IMR-90 (cell line): ENCODE results near the gene ATP12A. TPM values are rescaled to one million over a fixed set of nuclear protein-coding genes. Genes with fewer than 3 reads are reported as not detected.

Source experiments
- ATAC-seq: fragments of 200-7000 bp; cut with Tn5 transposase; 2 replicates; pipeline ENCODE4 v1.9.1; 2020; ENCODE audit warnings: low read depth, mild to moderate bottlenecking, moderate library complexity
- BruUV-seq: library from RNA; stranded (reverse); fragments of 400-500 nt; replicated peaks from 2 replicates; lab custom pipeline; 2021; lab: Mats Ljungman, UMichigan
- CTCF ChIA-PET: fragments of 300-600 bp; formaldehyde crosslinking; extraction: SDS; loops from one replicate; lab custom pipeline; 2021; ENCODE audit warnings: antibody characterized with exemption; lab: Yijun Ruan, JAX
- POLR2A ChIA-PET: fragments of 300-600 bp; sonication (Branson Sonifier 250); formaldehyde crosslinking; loops from one replicate; lab custom pipeline; 2022; ENCODE audit warnings: antibody characterized with exemption; ENCODE audit not compliant: unreplicated experiment; lab: Charles Lee
- DNase-seq: peaks from one replicate; pipeline ENCODE4 v3.0.0; 2013
- H2AFZ ChIP-seq: replicated peaks from 2 replicates; pipeline ENCODE3; 2013; ENCODE audit warnings: low read length, mild to moderate bottlenecking; ENCODE audit not compliant: poor library complexity
- H2AK5ac ChIP-seq: 2 replicates; pipeline ENCODE4 v1.6.1; 2013; ENCODE audit warnings: low read depth, low read length, inconsistent platforms
- H2AK9ac ChIP-seq: replicated peaks from 2 replicates; pipeline ENCODE3; 2013; ENCODE audit warnings: mild to moderate bottlenecking, low read depth, low read length, moderate library complexity; ENCODE audit not compliant: poor library complexity
- H2BK120ac ChIP-seq: 2 replicates; pipeline ENCODE4 v1.6.1; 2013; ENCODE audit warnings: low read depth, low read length, inconsistent platforms
- H2BK15ac ChIP-seq: 3 replicates; pipeline ENCODE4 v1.6.1; 2013; ENCODE audit warnings: low read depth, low read length, inconsistent platforms
- H2BK20ac ChIP-seq: 2 replicates; pipeline ENCODE4 v1.6.1; 2013; ENCODE audit warnings: low read depth, mild to moderate bottlenecking, inconsistent platforms, low read length, moderate library complexity
- H2BK5ac ChIP-seq: 2 replicates; pipeline ENCODE4 v1.6.1; 2013; ENCODE audit warnings: mild to moderate bottlenecking, low read depth, low read length, inconsistent platforms; ENCODE audit not compliant: poor library complexity, severe bottlenecking
- H3K14ac ChIP-seq: replicated peaks from 2 replicates; pipeline ENCODE4 v1.6.1; 2013; ENCODE audit warnings: low read depth, low read length, inconsistent platforms
- H3K18ac ChIP-seq: 2 replicates; pipeline ENCODE4 v1.6.1; 2013; ENCODE audit warnings: low read depth, low read length, control low read depth
- H3K23ac ChIP-seq: 2 replicates; pipeline ENCODE4 v1.6.1; 2013; ENCODE audit warnings: low read depth, low read length, inconsistent platforms
- H3K27ac ChIP-seq: 2 replicates; pipeline ENCODE4 v1.5.1; 2013; ENCODE audit warnings: mild to moderate bottlenecking, control low read depth, low read length; ENCODE audit not compliant: insufficient read depth
- H3K27me3 ChIP-seq: 2 replicates; pipeline ENCODE4 v1.6.1; 2013; ENCODE audit warnings: low read length; ENCODE audit not compliant: control insufficient read depth, insufficient read depth
- H3K36me3 ChIP-seq: 2 replicates; pipeline ENCODE4 v1.6.1; 2013; ENCODE audit warnings: low read length, mixed read lengths; ENCODE audit not compliant: control insufficient read depth, insufficient read depth
- H3K4ac ChIP-seq: 2 replicates; pipeline ENCODE4 v1.6.1; 2013; ENCODE audit warnings: low read depth, low read length, inconsistent platforms
- H3K4me1 ChIP-seq: 2 replicates; pipeline ENCODE4 v1.6.1; 2013; ENCODE audit warnings: low read length, mixed read lengths; ENCODE audit not compliant: control insufficient read depth, insufficient read depth
- H3K4me2 ChIP-seq: 2 replicates; pipeline ENCODE4 v1.6.1; 2013; ENCODE audit warnings: low read depth, mild to moderate bottlenecking, control low read depth, low read length, moderate library complexity
- H3K4me3 ChIP-seq: 2 replicates; pipeline ENCODE4 v1.5.1; 2013; ENCODE audit warnings: low read depth, mild to moderate bottlenecking, control low read depth, low read length, moderate library complexity; ENCODE audit not compliant: insufficient read depth
- H3K56ac ChIP-seq: 2 replicates; pipeline ENCODE4 v1.6.1; 2013; ENCODE audit warnings: low read length, inconsistent platforms; ENCODE audit not compliant: insufficient read depth; ENCODE audit errors: extremely low read depth
- H3K79me1 ChIP-seq, 2 experiments: 2 replicates each; pipeline ENCODE4 v1.6.1; 2013; ENCODE audit warnings: low read length in 2 of 2, inconsistent platforms in 1 of 2, low read depth in 1 of 2
- H3K9ac ChIP-seq: 2 replicates; pipeline ENCODE4 v1.6.1; 2013; ENCODE audit warnings: low read depth, low read length, control low read depth
- H3K9me1 ChIP-seq: 2 replicates; pipeline ENCODE4 v1.6.1; 2013; ENCODE audit warnings: low read length, inconsistent platforms; ENCODE audit not compliant: insufficient read depth
- H3K9me3 ChIP-seq: 2 replicates; pipeline ENCODE4 v1.6.1; 2013; ENCODE audit warnings: low read length; ENCODE audit not compliant: control insufficient read depth, insufficient read depth
- H4K20me1 ChIP-seq: 2 replicates; pipeline ENCODE4 v1.6.1; 2013; ENCODE audit warnings: low read length, inconsistent platforms; ENCODE audit not compliant: insufficient read depth
- H4K5ac ChIP-seq: 2 replicates; pipeline ENCODE4 v1.6.1; 2013; ENCODE audit warnings: mild to moderate bottlenecking, low read depth, low read length, control low read depth
- H4K8ac ChIP-seq, 2 experiments: 2 replicates each; pipeline ENCODE4 v1.6.1; 2013; ENCODE audit warnings: low read depth in 2 of 2, low read length in 2 of 2, control low read depth in 1 of 2, inconsistent platforms in 1 of 2
- H4K91ac ChIP-seq: 2 replicates; pipeline ENCODE4 v1.6.1; 2013; ENCODE audit warnings: low read depth, low read length, inconsistent platforms; ENCODE audit not compliant: insufficient read depth
- BHLHE40 ChIP-seq: fragments of 150-350 bp; IDR thresholded peaks from 2 replicates; pipeline ENCODE4 v1.6.1; 2016; ENCODE audit warnings: mild to moderate bottlenecking, low read depth, low read length
- CEBPB ChIP-seq: IDR thresholded peaks from 2 replicates; pipeline ENCODE4 v1.6.1; 2012; ENCODE audit warnings: low read depth, low read length, improper control_type of control experiment
- CHD1 ChIP-seq: IDR thresholded peaks from 2 replicates; pipeline ENCODE4 v1.6.1; 2012; ENCODE audit warnings: low read depth, low read length, improper control_type of control experiment
- FOS ChIP-seq: fragments of 150-350 bp; IDR thresholded peaks from 2 replicates; pipeline ENCODE4 v1.6.1; 2016; ENCODE audit warnings: low read depth, low read length
- MAFK ChIP-seq: IDR thresholded peaks from 2 replicates; pipeline ENCODE4 v1.6.1; 2012; ENCODE audit warnings: low read depth, low read length, improper control_type of control experiment
- MAZ ChIP-seq: IDR thresholded peaks from 2 replicates; pipeline ENCODE4 v1.6.1; 2012; ENCODE audit warnings: low read depth, mild to moderate bottlenecking, low read length, improper control_type of control experiment, moderate library complexity, borderline replicate concordance
- MXI1 ChIP-seq: IDR thresholded peaks from 2 replicates; pipeline ENCODE4 v1.6.1; 2012; ENCODE audit warnings: low read depth, mild to moderate bottlenecking, low read length, moderate library complexity, borderline replicate concordance
- POLR2A ChIP-seq: IDR thresholded peaks from 2 replicates; pipeline ENCODE4 v1.6.1; 2012; ENCODE audit warnings: mild to moderate bottlenecking, low read depth, low read length
- RAD21 ChIP-seq: IDR thresholded peaks from 2 replicates; pipeline ENCODE4 v1.6.1; 2012; ENCODE audit warnings: low read length, improper control_type of control experiment
- RCOR1 ChIP-seq: IDR thresholded peaks from 2 replicates; pipeline ENCODE4 v1.6.1; 2012; ENCODE audit warnings: mild to moderate bottlenecking, low read length, improper control_type of control experiment; ENCODE audit not compliant: insufficient replicate concordance
- RFX5 ChIP-seq: IDR thresholded peaks from 2 replicates; pipeline ENCODE4 v1.8.0; 2012; ENCODE audit warnings: low read depth, mild to moderate bottlenecking, low read length, moderate library complexity
- SMC3 ChIP-seq: fragments of 150-350 bp; IDR thresholded peaks from 2 replicates; pipeline ENCODE4 v1.6.1; 2016; ENCODE audit warnings: low read depth, mild to moderate bottlenecking, antibody characterized with exemption, low read length, moderate library complexity
- WGBS, 2 experiments: methylation state at CpG; one replicate each; pipeline versions ENCODE4 v1.1.5 to v1.1.7; 2013; ENCODE audit warnings: missing lambda C conversion rate in 2 of 2; ENCODE audit not compliant: insufficient read length in 1 of 2; ENCODE audit errors: extremely low coverage in 2 of 2; 5-methylcytosine and 5-hydroxymethylcytosine counted together
- dilution Hi-C: fragments of 300-500 bp; cut with HindIII; formaldehyde crosslinking; loops from one replicate; pipeline ENCODE4 v1.14.3; 2018; ENCODE audit warnings: low sequenced_read_pairs; ENCODE audit not compliant: unreplicated experiment
- in situ Hi-C: fragments of 300-500 bp; cut with MboI; formaldehyde crosslinking; loops from 3 replicates; pipeline ENCODE4 v1.14.3; 2019; ENCODE audit warnings: low sequenced_read_pairs, inconsistent platforms, mixed read lengths
- intact Hi-C: fragments of 100-400 bp; cut with micrococcal nuclease; formaldehyde crosslinking; loops from 2 replicates; pipeline ENCODE4 v1.10.0; 2022
- polyA plus RNA-seq, 3 experiments: library from polyadenylated mRNA; depleted of rRNA; stranded (reverse); fragments of >200 nt; gene quantifications; 2 replicates each; pipeline ENCODE4 v1.2.3, GENCODE V29; 2012; ENCODE audit warnings: low replicate concordance in 1 of 3
- total RNA-seq: library from RNA; depleted of rRNA; stranded (reverse); fragments of >200 nt; gene quantifications from 2 replicates; pipeline ENCODE4 v1.2.3, GENCODE V29; 2012
- TF ChIP-seq, protein P1 (sequence below): fragments of 150-350 bp; IDR thresholded peaks from 2 replicates; pipeline ENCODE4 v1.6.1; 2017; ENCODE audit warnings: mild to moderate bottlenecking, antibody characterized with exemption, low read length, low read depth
- TF ChIP-seq, protein P2 (sequence below): conservative IDR thresholded peaks from 2 replicates; pipeline ENCODE4 v1.5.1; 2012; ENCODE audit warnings: mild to moderate bottlenecking, low read depth, low read length, improper control_type of control experiment
- TF ChIP-seq, protein P3 (sequence below): fragments of 150-350 bp; IDR thresholded peaks from 2 replicates; pipeline ENCODE4 v1.6.1; 2016; ENCODE audit warnings: low read depth, mild to moderate bottlenecking, low read length, moderate library complexity, borderline replicate concordance

Gene ATP12A
- total and polyA plus RNA-seq, 2 of the 4 experiments (the other 2 are of a cell fraction), result not detected

DNA sequence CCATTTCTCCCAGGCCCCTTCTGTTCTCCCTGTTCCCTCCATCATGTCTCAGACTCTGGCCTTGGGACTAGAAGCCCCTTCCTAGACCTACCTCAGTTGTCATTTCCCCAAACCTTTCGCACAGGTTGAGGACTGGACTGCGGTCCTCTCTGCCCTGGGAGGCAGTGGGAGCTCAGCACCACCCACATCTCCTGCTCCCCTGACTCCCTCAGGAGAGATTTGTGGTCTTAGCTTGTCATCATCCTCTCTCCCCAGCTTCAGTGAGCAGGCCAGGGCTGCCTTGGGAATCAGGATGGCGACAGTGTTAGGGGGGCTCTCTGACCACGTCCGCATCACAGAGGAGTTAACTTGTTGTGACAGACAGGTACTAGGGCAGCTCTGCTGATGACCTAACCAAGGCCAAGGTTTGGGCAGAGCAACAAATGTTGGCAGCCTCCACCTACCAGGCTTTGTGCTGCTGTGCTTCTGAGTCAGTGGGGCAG, 58.2 kb downstream of the ATP12A start:
- ChIA-PET CTCF (no interaction called here), POLR2A (no interaction called here)
- dilution Hi-C loops (no loop called here), intact Hi-C loops (no loop called here), in situ Hi-C loops (no loop called here)
- H3K4ac ChIP-seq, result no peak overlapping the region
- no peak overlapping the region for H4K5ac ChIP-seq
- H3K79me1 ChIP-seq, result no peaks in the 10 kb centered on the region
- H3K4me3 ChIP-seq, result no peak overlapping the region
- no peaks in the 10 kb centered on the region for H3K36me3 ChIP-seq
- H3K27ac ChIP-seq, result no peak overlapping the region
- no peak overlapping the region for H4K91ac ChIP-seq
- no peaks in the 10 kb centered on the region for H3K4me1 ChIP-seq
- peak overlapping the region; percentile 21 for H2AFZ ChIP-seq
- no peaks in the 10 kb centered on the region for H3K9me3 ChIP-seq
- no peaks in the 10 kb centered on the region for H3K9me1 ChIP-seq
- H2BK15ac ChIP-seq, result no peak overlapping the region
- no CpG with 5 or more reads among the region's 5 CpGs for WGBS, 2 experiments
- no peak overlapping the region for H3K9ac ChIP-seq
- no peak for ATAC-seq
- H2AK9ac ChIP-seq, result no peak overlapping the region
- H3K14ac ChIP-seq, result no peak overlapping the region
- TF ChIP-seq, protein P1, sequence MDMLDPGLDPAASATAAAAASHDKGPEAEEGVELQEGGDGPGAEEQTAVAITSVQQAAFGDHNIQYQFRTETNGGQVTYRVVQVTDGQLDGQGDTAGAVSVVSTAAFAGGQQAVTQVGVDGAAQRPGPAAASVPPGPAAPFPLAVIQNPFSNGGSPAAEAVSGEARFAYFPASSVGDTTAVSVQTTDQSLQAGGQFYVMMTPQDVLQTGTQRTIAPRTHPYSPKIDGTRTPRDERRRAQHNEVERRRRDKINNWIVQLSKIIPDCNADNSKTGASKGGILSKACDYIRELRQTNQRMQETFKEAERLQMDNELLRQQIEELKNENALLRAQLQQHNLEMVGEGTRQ, result no peak
- TF ChIP-seq FOS (no peak), RCOR1 (no peak), MAFK (no peak), CHD1 (no peak), CEBPB (no peak), MAZ (no peak), SMC3 (no peak), MXI1 (no peak), RFX5 (no peak), POLR2A (no peak), RAD21 (no peak), BHLHE40 (no peak)
- TF ChIP-seq, protein P2, sequence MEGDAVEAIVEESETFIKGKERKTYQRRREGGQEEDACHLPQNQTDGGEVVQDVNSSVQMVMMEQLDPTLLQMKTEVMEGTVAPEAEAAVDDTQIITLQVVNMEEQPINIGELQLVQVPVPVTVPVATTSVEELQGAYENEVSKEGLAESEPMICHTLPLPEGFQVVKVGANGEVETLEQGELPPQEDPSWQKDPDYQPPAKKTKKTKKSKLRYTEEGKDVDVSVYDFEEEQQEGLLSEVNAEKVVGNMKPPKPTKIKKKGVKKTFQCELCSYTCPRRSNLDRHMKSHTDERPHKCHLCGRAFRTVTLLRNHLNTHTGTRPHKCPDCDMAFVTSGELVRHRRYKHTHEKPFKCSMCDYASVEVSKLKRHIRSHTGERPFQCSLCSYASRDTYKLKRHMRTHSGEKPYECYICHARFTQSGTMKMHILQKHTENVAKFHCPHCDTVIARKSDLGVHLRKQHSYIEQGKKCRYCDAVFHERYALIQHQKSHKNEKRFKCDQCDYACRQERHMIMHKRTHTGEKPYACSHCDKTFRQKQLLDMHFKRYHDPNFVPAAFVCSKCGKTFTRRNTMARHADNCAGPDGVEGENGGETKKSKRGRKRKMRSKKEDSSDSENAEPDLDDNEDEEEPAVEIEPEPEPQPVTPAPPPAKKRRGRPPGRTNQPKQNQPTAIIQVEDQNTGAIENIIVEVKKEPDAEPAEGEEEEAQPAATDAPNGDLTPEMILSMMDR, result no peak
- TF ChIP-seq, protein P3, sequence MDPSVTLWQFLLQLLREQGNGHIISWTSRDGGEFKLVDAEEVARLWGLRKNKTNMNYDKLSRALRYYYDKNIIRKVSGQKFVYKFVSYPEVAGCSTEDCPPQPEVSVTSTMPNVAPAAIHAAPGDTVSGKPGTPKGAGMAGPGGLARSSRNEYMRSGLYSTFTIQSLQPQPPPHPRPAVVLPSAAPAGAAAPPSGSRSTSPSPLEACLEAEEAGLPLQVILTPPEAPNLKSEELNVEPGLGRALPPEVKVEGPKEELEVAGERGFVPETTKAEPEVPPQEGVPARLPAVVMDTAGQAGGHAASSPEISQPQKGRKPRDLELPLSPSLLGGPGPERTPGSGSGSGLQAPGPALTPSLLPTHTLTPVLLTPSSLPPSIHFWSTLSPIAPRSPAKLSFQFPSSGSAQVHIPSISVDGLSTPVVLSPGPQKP, result no peak
- BruUV-seq, result no TSS peak
- no peak overlapping the region for H3K4me2 ChIP-seq
- DNase-seq, result no peak
- no peak overlapping the region for H2BK5ac ChIP-seq
- H3K27me3 ChIP-seq, result no peaks in the 10 kb centered on the region; the same call in 1 of the 2 replicates
- no peak overlapping the region for H2BK120ac ChIP-seq
- H3K18ac ChIP-seq, result no peak overlapping the region
- no peak overlapping the region for H4K8ac ChIP-seq
- H4K20me1 ChIP-seq, result no peaks in the 10 kb centered on the region
- no peak overlapping the region for H3K56ac ChIP-seq
- no peak overlapping the region for H2BK20ac ChIP-seq
- H2AK5ac ChIP-seq, result no peak overlapping the region
- no peak overlapping the region for H3K23ac ChIP-seq
